Activated CD8-positive, alpha-beta T cell treated with anti-CD3 and anti-CD28 coated beads, Interleukin-2, amount 10 ng/mL, durations not matched to agents 7 days and 5 days (primary cell): ENCODE results near the gene OPTC. TPM values are rescaled to one million over a fixed set of nuclear protein-coding genes. Genes with fewer than 3 reads are reported as not detected.

ENCODE experiments used
- ATAC-seq: fragments of 150-1000 bp; cut with Tn5 transposase; one replicate; pipeline ENCODE4 v1.10.0; 2021; ENCODE audit warnings: moderate library complexity
- CTCF ChIA-PET: fragments of 350-600 bp; sonication (Branson Sonifier 250); formaldehyde crosslinking; loops from one replicate; lab custom pipeline; 2021; ENCODE audit warnings: antibody characterized with exemption; lab: Charles Lee
- POLR2A ChIA-PET: fragments of 350-600 bp; sonication (Branson Sonifier 250); formaldehyde crosslinking; loops from one replicate; lab custom pipeline; 2021; ENCODE audit warnings: antibody characterized with exemption; lab: Charles Lee
- DNase-seq: peaks from one replicate; pipeline ENCODE4 v3.0.0-alpha.2; 2020
- H3K27ac Mint-ChIP-seq: one replicate; pipeline ENCODE4 v1.8.0; 2021; ENCODE audit warnings: mild to moderate bottlenecking, mixed read lengths
- H3K27me3 Mint-ChIP-seq: one replicate; pipeline ENCODE4 v1.8.0; 2021; ENCODE audit warnings: low read depth, mixed read lengths
- H3K36me3 Mint-ChIP-seq: one replicate; pipeline ENCODE4 v1.8.0; 2021; ENCODE audit warnings: low read depth, mixed read lengths
- H3K4me1 Mint-ChIP-seq: one replicate; pipeline ENCODE4 v1.8.0; 2021; ENCODE audit warnings: low read depth, mixed read lengths
- H3K4me3 Mint-ChIP-seq: one replicate; pipeline ENCODE4 v1.8.0; 2021; ENCODE audit warnings: mild to moderate bottlenecking, mixed read lengths
- H3K9me3 Mint-ChIP-seq: one replicate; pipeline ENCODE4 v1.8.0; 2022; ENCODE audit warnings: mixed read lengths; ENCODE audit not compliant: insufficient read depth
- total RNA-seq, 2 experiments: library from RNA; stranded (reverse); gene quantifications; one replicate each; pipeline ENCODE4 v1.2.3, GENCODE V29; 2021

Gene OPTC
- total RNA-seq, 2 experiments from 2014 or later, result not detected

DNA sequence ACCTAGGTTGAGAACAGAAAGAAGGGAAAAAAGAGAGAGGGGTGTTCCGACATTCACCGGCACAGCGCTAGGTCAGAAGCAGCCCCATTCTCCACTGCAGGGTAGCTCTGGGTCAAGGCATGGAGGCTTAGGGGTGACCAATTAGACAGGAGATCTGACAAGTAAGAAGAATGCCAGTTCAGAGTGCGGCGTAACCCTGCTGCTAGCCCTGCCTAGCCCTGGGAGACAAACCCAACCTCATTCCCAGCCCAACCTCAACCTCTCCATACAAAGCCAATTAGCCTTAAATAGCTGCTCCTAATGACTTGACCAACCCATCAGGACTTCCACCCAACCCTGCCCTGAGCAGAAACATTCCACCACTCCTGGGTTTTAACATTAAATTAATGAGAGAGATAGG lies 15.0 kb upstream of the OPTC start:
- Mint-ChIP-seq H3K27ac (no peak overlapping the region), H3K4me3 (no peak overlapping the region), H3K4me1 (peaks cover 5% of the 10 kb centered on the region), H3K27me3 (peaks cover 14% of the 10 kb centered on the region), H3K9me3 (no peaks in the 10 kb centered on the region), H3K36me3 (no peaks in the 10 kb centered on the region)
- ChIA-PET POLR2A (no interaction called here), CTCF (interaction anchor here (0.9 to 4.8 kb wide), 6 partner anchors 8 to 212 kb away, joined by 4 to 48 read pairs (median 8); no protein-coding TSS in a partner anchor)
- ATAC-seq, result no peak
- no peak for DNase-seq

DNA sequence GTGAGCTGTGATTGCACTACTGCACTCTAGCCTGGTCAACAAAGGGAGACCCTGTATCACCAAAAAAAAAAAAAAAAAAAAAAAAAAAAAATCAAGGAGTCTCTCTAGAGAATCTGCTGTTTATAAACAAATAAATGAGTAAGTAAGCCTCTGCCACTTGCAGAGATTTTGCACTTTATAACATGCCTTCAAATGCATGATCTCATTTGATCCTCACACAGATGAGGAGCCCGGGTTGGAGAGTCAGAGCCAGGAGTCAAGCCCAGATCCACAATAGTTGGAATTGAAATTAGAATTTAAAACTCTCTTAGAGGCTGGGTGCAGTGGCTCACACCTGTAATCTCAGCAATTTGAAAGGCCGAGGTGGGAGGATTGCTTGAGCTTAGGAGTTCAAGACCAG lies 14.3 kb upstream of the OPTC start:
- no peak for DNase-seq
- no peaks in the 10 kb centered on the region for H3K36me3 Mint-ChIP-seq
- ChIA-PET CTCF (interaction anchor here (0.9 to 4.8 kb wide), 3 partner anchors 7 to 212 kb away, joined by 4 to 48 read pairs (median 9); no protein-coding TSS in a partner anchor), POLR2A (no interaction called here)
- ATAC-seq, result no peak
- no peaks in the 10 kb centered on the region for H3K9me3 Mint-ChIP-seq
- no peak overlapping the region for H3K4me3 Mint-ChIP-seq
- peaks cover 14% of the 10 kb centered on the region for H3K27me3 Mint-ChIP-seq
- H3K4me1 Mint-ChIP-seq, result peaks cover 5% of the 10 kb centered on the region
- H3K27ac Mint-ChIP-seq, result no peak overlapping the region

DNA sequence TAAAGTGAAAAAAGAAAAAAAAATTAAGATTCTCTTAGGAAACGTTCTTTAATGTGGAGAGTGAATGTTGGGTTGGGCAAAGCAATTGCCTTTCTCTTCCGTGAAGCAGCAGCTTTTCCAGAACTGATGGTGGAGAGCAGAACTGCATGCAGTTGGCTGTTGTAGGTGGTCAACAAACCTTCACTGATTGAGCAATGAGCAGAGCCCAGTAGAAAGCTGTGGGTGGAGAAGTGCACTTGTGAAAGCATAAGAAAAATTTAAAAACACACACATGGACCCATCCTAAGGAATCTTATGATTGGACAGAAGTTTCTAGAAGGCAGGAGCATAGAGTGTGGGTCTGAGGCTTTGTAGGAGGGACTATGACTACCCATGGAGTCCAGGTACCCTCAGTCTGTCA lies 13.9 kb upstream of the OPTC start:
- CTCF ChIA-PET, result interaction anchor here (0.7 to 4.8 kb wide), 4 partner anchors 7 to 213 kb away, joined by 3 to 48 read pairs (median 8); no protein-coding TSS in a partner anchor
- Mint-ChIP-seq H3K4me1 (peaks cover 5% of the 10 kb centered on the region), H3K4me3 (no peak overlapping the region), H3K36me3 (no peaks in the 10 kb centered on the region), H3K27me3 (peaks cover 14% of the 10 kb centered on the region), H3K27ac (no peak overlapping the region), H3K9me3 (no peaks in the 10 kb centered on the region)
- DNase-seq, result no peak
- POLR2A ChIA-PET, result interaction anchor here (0.6 kb wide), 1 partner anchor 128 kb away, joined by 3 read pairs; no protein-coding TSS in a partner anchor
- ATAC-seq, result no peak

DNA sequence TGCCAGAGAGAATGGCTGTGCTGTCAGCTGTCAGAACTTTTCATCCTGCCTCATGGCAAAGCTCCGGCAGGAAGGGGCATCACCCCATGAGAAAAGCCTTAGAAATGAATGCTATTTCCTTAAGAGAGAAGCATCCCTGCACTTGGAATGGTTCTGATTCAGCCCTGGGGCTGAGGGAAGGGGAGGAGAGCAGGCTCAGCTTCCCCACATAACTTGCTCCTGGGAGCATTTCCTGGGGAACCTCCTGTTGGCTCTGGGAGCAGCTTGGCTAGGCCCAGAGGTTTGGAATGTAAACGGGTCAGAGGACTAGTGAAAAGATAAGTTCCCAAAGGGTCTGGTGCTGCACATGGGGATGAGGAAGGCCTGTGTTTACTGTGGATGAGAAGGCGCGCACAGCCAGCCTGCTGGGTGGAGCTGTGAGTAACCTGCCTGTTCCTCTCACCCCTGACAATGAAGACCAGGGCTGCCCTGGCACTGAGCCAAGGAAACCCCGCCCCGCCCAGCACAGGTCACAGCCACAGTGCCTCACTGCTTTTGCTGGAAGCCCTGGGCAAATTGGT lies 13.3 kb upstream of the OPTC start:
- peaks cover 5% of the 10 kb centered on the region for H3K4me1 Mint-ChIP-seq
- no peak for ATAC-seq
- no peaks in the 10 kb centered on the region for H3K9me3 Mint-ChIP-seq
- H3K36me3 Mint-ChIP-seq, result no peaks in the 10 kb centered on the region
- DNase-seq, result peak; percentile 40
- ChIA-PET POLR2A (interaction anchor here (0.6 kb wide), 1 partner anchor 128 kb away, joined by 3 read pairs; no protein-coding TSS in a partner anchor), CTCF (interaction anchor here (0.6 to 1.4 kb wide), 3 partner anchors 138 to 213 kb away, joined by 3 to 8 read pairs (median 3); no protein-coding TSS in a partner anchor)
- peaks cover 14% of the 10 kb centered on the region for H3K27me3 Mint-ChIP-seq
- H3K27ac Mint-ChIP-seq, result no peak overlapping the region
- no peak overlapping the region for H3K4me3 Mint-ChIP-seq

DNA sequence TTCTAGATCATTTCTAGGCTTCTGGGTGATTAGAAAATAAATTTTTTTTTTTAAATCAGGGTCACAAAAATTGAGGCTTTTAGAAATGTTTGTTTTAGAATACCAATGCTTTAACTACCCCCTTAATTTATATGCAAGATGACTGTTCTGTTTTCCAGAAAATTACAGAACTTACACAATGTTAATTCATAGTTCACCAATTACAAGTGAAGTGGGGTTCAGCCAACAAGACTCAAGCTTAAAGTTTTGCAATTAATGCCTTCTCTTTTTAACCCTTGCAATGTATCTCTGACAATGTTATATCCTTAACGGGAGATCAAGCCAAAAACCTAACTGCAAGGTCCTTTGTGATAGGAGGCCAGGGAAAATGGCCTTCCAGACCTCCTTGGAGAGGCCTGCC lies 12.8 kb upstream of the OPTC start:
- CTCF ChIA-PET, result interaction anchor here (0.6 to 1.4 kb wide), 2 partner anchors 139 to 214 kb away, joined by 3 to 8 read pairs; no protein-coding TSS in a partner anchor
- POLR2A ChIA-PET, result no interaction called here

DNA sequence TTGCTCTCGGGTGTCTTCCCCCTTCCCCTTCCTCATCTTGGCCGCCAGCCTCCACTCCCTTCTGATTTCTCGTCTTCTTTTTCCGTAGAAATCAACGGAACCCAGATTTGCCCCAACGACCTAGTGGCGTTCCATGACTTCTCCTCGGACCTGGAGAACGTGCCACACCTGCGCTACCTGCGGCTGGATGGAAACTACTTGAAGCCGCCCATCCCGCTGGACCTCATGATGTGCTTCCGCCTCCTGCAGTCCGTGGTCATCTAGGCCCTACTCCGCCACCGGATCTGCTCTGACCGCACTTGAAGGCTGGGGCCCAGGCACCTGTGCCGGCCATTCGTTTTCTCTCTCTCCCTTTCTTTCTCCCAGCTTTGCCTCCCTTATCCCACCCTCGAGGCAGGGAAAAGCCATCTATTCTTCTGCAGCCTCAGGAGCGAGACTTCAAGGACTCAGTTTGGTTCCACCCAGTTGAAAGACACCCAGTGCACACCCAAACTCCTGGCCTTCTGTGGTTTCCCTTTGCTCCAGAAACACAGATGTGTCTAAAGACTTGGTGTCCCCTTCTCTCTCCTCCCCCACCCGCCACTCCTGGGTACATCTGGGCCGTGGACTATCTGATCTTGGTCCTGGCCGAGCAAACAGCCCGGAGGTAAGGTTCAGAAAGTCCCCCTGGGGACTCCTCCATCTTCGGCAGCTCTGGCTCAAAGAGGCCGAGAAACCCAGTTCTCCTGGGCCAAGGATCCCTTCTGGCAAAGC lies 7.2 kb upstream of the OPTC start:
- ATAC-seq (no peak), DNase-seq (no peak)
- H3K4me3 Mint-ChIP-seq, result peak overlapping the region; percentile 61
- no peaks in the 10 kb centered on the region for H3K9me3 Mint-ChIP-seq
- POLR2A ChIA-PET, result interaction anchor here (0.6 kb wide), 1 partner anchor 34 kb away, joined by 4 read pairs; no protein-coding TSS in a partner anchor
- H3K27ac Mint-ChIP-seq, result peak overlapping the region; percentile 31
- no peaks in the 10 kb centered on the region for H3K27me3 Mint-ChIP-seq
- no peaks in the 10 kb centered on the region for H3K36me3 Mint-ChIP-seq
- CTCF ChIA-PET, result interaction anchor here (0.6 to 8.0 kb wide), 11 partner anchors 9 to 387 kb away, joined by 3 to 204 read pairs (median 12); partner anchors contain the start of gene PRELP
- H3K4me1 Mint-ChIP-seq, result no peaks in the 10 kb centered on the region

More for the DNA sequence above, 12.8 kb upstream of the OPTC start:
- DNase-seq (no peak), ATAC-seq (no peak)
- Mint-ChIP-seq H3K36me3 (no peaks in the 10 kb centered on the region), H3K9me3 (no peaks in the 10 kb centered on the region), H3K27me3 (peaks cover 10% of the 10 kb centered on the region), H3K4me3 (no peak overlapping the region), H3K4me1 (peaks cover 5% of the 10 kb centered on the region), H3K27ac (no peak overlapping the region)

DNA sequence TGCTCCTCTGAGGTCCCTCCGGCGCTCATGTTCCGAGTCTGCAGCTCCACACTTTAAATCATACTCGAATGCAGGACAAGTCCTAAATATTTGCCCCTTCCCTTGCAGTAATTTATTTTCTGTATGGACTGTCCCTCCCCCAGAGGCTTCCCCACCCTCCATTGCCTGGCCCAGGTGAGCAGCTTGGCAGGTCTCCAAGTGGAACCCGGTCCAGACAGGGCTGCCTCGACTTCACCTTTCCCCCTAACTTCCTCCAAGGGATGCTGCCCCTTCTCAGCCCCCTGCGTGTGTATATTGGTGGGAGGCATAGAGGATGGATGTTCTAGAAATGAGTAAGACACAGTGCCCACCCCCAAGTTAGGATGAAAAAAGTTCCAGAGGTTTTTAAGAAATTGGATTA lies 5.4 kb upstream of the OPTC start:
- DNase-seq (no peak), ATAC-seq (no peak)
- CTCF ChIA-PET, result interaction anchor here (0.7 to 8.0 kb wide), 32 partner anchors 9 to 378 kb away, joined by 3 to 204 read pairs (median 4); partner anchors contain the start of genes BTG2, LAX1 and PRELP
- no peak overlapping the region for H3K27ac Mint-ChIP-seq
- no peaks in the 10 kb centered on the region for H3K9me3 Mint-ChIP-seq
- H3K27me3 Mint-ChIP-seq, result peaks cover 4% of the 10 kb centered on the region
- H3K36me3 Mint-ChIP-seq, result no peaks in the 10 kb centered on the region
- no peaks in the 10 kb centered on the region for H3K4me1 Mint-ChIP-seq
- POLR2A ChIA-PET, result no interaction called here
- no peak overlapping the region for H3K4me3 Mint-ChIP-seq

DNA sequence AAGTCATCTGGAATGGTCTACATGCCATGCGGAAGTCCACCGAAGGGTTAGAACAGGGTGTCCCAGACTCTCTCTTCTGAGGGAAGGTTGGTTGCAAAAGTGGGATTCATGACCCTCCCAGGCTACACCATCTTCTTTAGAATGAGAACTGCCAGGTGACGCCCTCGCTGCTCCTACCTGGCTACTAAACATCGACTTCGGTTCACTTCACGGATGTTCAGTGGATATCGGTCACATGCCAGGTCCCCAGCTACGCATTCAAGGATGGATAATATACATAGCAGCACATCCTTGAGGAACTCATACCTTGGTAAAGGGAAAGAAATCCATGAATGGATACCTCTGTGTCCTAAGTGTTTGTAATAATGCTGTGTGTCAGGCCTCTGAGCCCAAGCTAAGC lies 3.3 kb upstream of the OPTC start:
- DNase-seq (no peak), ATAC-seq (no peak)
- Mint-ChIP-seq H3K4me3 (no peak overlapping the region), H3K4me1 (no peaks in the 10 kb centered on the region), H3K27me3 (peaks cover 6% of the 10 kb centered on the region), H3K9me3 (no peaks in the 10 kb centered on the region), H3K27ac (no peak overlapping the region), H3K36me3 (no peaks in the 10 kb centered on the region)
- ChIA-PET CTCF (interaction anchor here (0.9 to 8.0 kb wide), 3 partner anchors 13 to 223 kb away, joined by 5 to 176 read pairs (median 13); no protein-coding TSS in a partner anchor), POLR2A (no interaction called here)

DNA sequence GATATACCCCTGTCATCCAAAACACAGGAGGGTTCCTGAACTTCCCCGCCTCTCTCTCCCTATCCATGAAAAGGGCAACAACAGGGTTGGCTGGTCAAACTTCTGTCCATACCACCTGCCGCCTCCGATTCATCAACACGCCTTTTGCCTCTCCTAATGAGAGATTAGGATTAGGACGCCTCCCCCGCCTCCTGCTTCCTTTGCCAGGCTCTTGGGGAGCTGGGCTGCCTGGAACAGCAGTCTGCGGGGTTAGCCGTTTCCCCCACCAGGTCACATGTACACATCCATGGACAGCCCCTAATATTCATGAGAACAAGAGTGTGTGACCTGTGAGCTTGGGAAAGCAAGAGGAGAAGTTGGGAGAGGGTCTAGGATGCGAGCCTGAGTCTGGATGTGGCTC lies 2.3 kb upstream of the OPTC start:
- Mint-ChIP-seq H3K27ac (no peak overlapping the region), H3K4me1 (no peaks in the 10 kb centered on the region), H3K36me3 (no peaks in the 10 kb centered on the region), H3K27me3 (peaks cover 6% of the 10 kb centered on the region), H3K9me3 (no peaks in the 10 kb centered on the region), H3K4me3 (no peak overlapping the region)
- ChIA-PET POLR2A (no interaction called here), CTCF (interaction anchor here (8.0 kb wide), 1 partner anchor 152 kb away, joined by 176 read pairs; no protein-coding TSS in a partner anchor)
- DNase-seq, result no peak
- no peak for ATAC-seq

DNA sequence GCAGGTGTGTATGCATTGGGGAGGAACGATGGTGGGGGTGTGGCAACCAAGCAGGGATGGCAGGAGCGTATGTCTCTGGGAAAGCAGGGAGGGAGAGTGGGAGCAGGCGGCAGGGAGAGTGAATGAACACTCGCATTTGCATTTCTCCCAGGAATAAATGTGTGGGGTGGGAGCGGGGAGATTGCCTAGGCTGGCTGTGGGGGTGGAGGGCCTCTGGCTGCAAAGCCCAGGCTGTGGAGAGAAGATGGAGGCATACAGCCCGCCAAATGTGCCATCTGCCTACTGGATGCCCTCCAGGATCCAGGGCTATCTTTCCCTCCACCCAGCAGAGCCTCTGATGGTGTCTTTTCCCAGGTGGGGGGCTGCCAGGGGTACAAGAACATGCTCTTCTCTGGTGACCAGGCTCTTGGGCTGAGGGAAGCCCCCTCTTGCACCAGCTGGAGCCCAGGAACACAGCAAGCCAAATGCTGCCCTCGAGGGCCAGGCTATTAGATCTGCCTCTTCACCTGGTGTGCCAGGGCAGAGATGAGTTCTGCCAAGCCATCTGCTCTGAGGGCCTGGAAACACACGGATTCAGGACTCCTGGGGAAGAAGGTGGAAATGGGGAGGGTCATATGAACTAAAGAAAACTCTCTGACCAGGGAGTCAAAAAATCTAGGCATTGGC lies 1.7 kb upstream of the OPTC start:
- POLR2A ChIA-PET, result no interaction called here
- Mint-ChIP-seq H3K36me3 (no peaks in the 10 kb centered on the region), H3K4me3 (no peak overlapping the region), H3K9me3 (no peaks in the 10 kb centered on the region), H3K4me1 (no peaks in the 10 kb centered on the region), H3K27me3 (peaks cover 6% of the 10 kb centered on the region), H3K27ac (no peak overlapping the region)
- CTCF ChIA-PET, result interaction anchor here (8.0 kb wide), 1 partner anchor 153 kb away, joined by 176 read pairs; no protein-coding TSS in a partner anchor
- DNase-seq (no peak), ATAC-seq (no peak)

DNA sequence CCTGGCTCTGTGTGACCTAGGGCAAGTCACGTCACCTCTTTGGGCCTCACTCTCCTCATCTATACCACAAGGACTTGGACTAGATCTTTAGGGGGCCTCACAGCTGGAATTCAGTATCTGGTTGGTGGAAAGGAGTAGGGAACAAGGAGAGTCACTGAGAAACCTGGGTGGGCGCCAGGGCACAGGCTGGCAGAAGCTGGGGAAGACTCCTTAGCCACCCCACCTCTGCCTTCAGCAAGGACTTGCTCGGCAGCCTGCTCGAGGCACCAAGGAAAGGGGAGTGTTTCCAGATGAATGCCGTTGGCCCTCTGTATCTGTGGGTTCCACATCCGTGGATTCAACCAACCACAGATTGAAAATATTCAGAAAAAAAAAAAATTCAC lies 1.2 kb upstream of the OPTC start:
- ATAC-seq, result no peak
- POLR2A ChIA-PET, result no interaction called here
- no peak for DNase-seq
- CTCF ChIA-PET, result no interaction called here
- no peak overlapping the region for H3K27ac Mint-ChIP-seq
- H3K36me3 Mint-ChIP-seq, result no peaks in the 10 kb centered on the region
- H3K4me3 Mint-ChIP-seq, result no peak overlapping the region
- no peaks in the 10 kb centered on the region for H3K4me1 Mint-ChIP-seq
- H3K27me3 Mint-ChIP-seq, result peaks cover 6% of the 10 kb centered on the region
- no peaks in the 10 kb centered on the region for H3K9me3 Mint-ChIP-seq
